HG03342 (cell line): Measurements from ENCODE around the gene CCNL2.
"Not testable (repeated sequence)": the region's sequence is repeated elsewhere in the genome, so short reads cannot be mapped to it uniquely, and the experiment has no call there.

ENCODE experiments used
- ATAC-seq: cut with Tn5 transposase; IDR thresholded peaks from one replicate; pipeline ENCODE4 v1.9.1; 2021; ENCODE audit warnings: mild to moderate bottlenecking, moderate library complexity; ENCODE audit not compliant: unreplicated experiment

The CCNL2 gene

GRCh38 chr1:1432951-1433803 is 34.0 kb upstream of the CCNL2 start:
- no peak for ATAC-seq

DNA sequence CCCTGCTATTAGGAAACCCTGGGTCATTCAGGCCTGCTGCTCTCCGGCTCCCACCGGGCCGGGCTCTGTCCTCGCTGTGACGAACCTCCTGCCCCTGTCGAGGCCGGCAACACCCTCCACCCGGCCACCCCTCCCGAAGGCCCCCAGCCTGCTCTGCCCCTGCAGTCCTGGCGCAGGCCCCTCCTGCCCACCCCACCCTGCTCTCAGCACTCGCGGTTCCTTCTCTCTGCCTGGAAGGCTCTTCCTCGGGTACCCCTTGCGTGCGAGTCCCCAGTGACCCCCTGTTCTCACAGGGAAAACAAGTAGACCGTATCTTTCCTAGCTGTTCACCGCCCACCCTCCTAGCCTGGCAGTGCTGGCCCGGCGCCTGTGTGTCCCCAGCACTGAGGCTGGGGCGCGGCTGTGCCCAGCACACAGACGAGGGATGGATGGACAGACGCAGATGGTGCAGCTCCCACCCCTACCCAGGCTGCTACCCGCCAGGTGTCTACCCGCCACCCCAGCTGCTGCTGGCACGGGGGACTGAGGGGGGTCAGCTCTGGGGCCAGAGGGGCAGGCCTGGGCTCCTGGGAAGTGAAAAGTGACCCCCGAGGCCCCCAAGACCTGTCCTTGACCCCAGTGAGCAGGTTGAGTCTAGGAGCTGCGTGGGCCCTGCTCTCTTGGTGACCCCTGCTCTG is 33.3 kb upstream of the CCNL2 start:
- no peak for ATAC-seq

GRCh38 chr1:1431845-1432273 is 32.7 kb upstream of the CCNL2 start:
- no peak for ATAC-seq

GRCh38 chr1:1430992-1431844 is 32.1 kb upstream of the CCNL2 start:
- no peak for ATAC-seq

DNA sequence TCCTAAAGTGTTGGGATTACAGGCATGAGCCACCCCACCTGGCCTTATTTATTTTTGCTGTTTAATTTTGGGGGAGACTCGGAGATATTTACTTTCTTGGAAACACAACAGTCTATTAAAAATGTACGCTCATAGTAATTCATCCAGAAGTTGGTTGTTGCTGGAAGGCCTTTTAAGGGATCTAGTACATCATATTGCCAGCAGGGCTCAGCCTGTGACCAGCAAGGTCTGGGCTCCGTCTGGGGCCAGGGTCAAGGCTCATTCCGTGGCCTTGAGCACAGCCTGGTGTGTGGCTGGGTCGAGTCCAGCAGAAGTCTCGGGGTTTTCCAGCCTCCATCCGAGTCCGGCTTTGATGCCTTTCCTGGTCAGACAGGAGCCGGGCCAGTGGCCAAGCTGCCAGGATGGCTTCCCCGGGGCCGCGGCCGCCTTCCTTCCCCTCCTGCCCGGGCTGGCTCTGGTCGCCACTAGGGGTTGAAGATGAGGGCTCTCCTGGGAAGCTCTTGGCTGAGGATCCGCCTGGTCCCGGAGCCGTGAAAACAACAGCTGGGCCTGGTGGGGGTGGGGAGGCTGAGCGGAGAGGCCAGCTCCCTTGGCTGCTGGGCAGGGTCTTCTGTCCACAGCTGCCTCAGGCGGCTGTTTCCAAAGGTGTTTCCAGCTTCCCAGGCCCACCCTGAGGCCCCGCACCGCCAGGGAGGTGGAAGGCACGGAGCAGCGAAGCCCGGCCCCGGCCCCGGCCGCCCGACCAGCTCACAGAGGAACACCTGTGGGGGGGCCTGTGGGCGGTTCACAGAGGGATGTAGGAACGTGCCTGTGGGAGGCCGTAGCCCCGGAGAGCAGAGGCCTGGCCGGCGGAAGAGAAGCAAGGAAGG is 31.2 kb upstream of the CCNL2 start:
- ATAC-seq = no peak

DNA sequence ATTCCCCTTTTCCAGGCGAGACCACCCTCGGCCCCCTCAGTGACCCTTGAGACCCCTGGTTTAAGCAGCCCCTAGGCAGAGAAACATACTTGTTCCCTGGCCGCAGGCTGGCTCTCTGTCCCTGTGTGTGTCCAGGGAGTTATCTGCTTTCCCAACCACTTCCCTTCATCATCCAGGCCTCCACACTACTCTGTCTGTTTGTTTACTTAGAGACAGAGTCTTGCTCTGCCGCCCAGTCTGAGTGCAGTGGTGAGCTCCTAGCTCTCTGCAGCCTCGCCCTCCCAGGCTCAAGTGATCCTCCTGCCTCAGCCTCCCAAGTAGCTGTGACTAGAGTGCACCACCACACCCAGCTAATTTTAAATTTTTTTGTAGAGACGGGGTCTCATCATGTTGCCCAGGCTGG is 30.5 kb upstream of the CCNL2 start:
- ATAC-seq = no peak

- not testable (repeated sequence) for ATAC-seq
Measured at GRCh38 chr1:1428967-1429366, 29.8 kb upstream of the CCNL2 start.

- ATAC-seq = no peak
Measured at GRCh38 chr1:1428174-1428573, 29.0 kb upstream of the CCNL2 start.

GRCh38 chr1:1427820-1428148 is 28.6 kb upstream of the CCNL2 start:
- no peak for ATAC-seq

GRCh38 chr1:1427106-1427819 is 28.1 kb upstream of the CCNL2 start:
- ATAC-seq = no peak

DNA sequence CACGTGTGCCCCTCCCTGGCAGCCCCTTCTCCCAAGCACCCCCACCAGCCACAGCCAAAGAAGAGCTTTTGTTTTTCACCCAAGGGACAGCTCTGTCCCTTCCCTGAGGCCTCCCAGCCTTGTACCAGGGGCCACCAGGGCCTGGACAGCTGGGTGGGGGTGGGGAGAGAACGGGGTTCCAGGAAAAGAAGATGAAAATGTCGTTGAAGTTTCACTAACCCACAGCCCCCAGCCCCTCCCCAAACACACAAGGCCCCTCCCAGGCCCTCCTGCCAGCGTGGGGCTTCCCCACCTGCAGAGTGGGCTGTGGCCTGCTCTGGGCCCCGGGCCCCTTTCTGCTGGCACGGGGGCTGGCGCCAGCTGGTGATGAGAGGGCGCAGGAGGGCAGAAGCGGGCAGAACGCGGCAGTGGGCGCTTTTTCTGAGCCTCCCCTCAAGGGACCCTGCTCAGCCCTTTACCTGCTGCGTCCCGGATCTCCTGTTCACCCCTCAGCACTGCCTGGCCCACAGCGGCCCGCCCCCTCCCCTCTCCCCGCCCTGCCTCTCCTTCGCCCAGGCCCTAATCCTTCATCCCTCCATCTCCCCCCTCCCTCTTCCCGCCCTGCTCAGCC is 27.5 kb upstream of the CCNL2 start:
- no peak for ATAC-seq

GRCh38 chr1:1425753-1426495 is 26.8 kb upstream of the CCNL2 start:
- no peak for ATAC-seq

- ATAC-seq = no peak
Measured at GRCh38 chr1:1425426-1425752, 26.3 kb upstream of the CCNL2 start.

DNA sequence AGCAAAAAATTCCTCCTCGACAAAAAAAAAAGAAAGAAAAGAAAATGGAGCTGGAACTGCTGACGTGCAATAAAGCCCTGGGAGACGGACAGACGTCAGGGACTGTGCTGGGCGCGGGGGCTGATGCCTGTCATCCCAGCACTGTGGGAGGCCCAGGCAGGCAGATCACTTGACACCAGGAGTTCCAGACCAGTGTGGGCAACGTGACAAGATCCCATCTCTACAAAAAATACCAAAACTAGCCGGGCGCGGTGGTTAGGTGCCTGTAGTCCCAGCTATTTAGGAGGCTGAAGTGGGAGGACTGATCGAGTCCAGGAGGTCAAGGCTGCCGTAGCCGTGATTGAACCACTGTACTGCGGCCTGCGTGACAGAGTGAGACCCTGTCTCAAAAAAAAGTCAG is 25.6 kb upstream of the CCNL2 start:
- no peak for ATAC-seq

- ATAC-seq = no peak
Measured at GRCh38 chr1:1423245-1423597, 24.1 kb upstream of the CCNL2 start.

GRCh38 chr1:1422465-1423244 is 23.5 kb upstream of the CCNL2 start:
- ATAC-seq = no peak

DNA sequence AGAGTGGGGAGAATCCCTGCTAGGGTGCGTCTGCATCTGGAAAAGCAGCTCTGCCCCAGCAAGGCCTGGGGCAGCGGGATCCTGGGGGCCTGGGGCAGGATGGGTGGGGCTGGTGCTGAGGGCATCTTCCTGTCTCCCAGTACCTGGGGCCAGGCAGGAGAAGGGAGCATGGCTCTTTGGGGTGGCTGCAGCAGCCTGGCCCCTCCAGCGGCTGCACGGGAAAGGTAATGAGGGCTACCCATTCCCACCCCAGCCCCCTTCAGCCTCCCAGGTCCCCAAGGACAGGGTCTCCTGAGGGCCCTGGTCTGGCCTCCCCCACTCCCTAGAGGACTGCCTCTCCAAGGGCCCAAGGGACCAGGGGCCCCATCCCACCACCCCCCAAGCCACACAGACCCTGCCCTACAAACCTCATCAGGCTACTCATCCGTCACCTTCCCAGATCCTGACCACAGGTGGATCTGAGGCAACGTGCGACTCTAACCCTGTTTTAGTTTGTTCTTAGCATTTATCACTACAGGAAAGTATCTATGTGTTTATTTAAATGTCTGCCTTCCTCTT is 22.9 kb upstream of the CCNL2 start:
- ATAC-seq = no peak
